HepG2 (cell line): Measurements from ENCODE around the gene ANO9. TPM values are rescaled to one million over a fixed set of nuclear protein-coding genes. Genes with fewer than 3 reads are reported as not detected.

Source experiments
- ATAC-seq: fragments of 200-7000 bp; cut with Tn5 transposase; 3 replicates; pipeline ENCODE4 v1.9.1; 2020; ENCODE audit warnings: mild to moderate bottlenecking, moderate library complexity
- BruUV-seq: library from RNA; stranded (reverse); fragments of 400-500 nt; replicated peaks from 2 replicates; lab custom pipeline; 2021; lab: Mats Ljungman, UMichigan
- CTCF ChIA-PET: fragments of 300-600 bp; formaldehyde crosslinking; extraction: SDS; loops from one replicate; lab custom pipeline; 2021; ENCODE audit warnings: low total read pairs, inconsistent platforms, low intra/inter-chr PET ratio; lab: Yijun Ruan, JAX
- POLR2A ChIA-PET: fragments of 350-600 bp; sonication (Branson Sonifier 250); formaldehyde crosslinking; loops from one replicate; lab custom pipeline; 2020; ENCODE audit warnings: antibody characterized with exemption, inconsistent platforms; lab: Yijun Ruan, JAX
- DNase-seq: peaks from one replicate; pipeline ENCODE4 v3.0.0-alpha.2; 2015; ENCODE audit warnings: low spot score
- FAIRE-seq: peaks from 3 replicates; lab custom pipeline; 2011; peaks lifted over from hg19 to GRCh38; lab: Jason Lieb, UNC
- H2AFZ ChIP-seq: one replicate; pipeline ENCODE4 v1.6.1; 2011; ENCODE audit warnings: low read length, inconsistent platforms
- H3K27ac ChIP-seq: fragments of 300-600 bp; 3 replicates; pipeline ENCODE4 v1.8.0; 2011; ENCODE audit warnings: mixed run types, mild to moderate bottlenecking, mixed read lengths, low read length, inconsistent platforms; ENCODE audit not compliant: insufficient read depth; ENCODE audit errors: extremely low read length
- H3K27me3 ChIP-seq, 2 experiments: fragments of 200-600 bp in 1 of 2; 2 replicates in 1 of 2; 3 replicates in 1 of 2; pipeline versions ENCODE4 v1.6.0 to v1.8.0; 2011; ENCODE audit warnings: low read length in 2 of 2, mild to moderate bottlenecking in 2 of 2, moderate library complexity in 2 of 2, inconsistent platforms in 1 of 2; ENCODE audit not compliant: insufficient read depth in 2 of 2, control insufficient read depth in 1 of 2
- H3K36me3 ChIP-seq, 2 experiments: fragments of 200-600 bp in 1 of 2; replicated peaks in 1 of 2; 2 replicates in 1 of 2; 3 replicates in 1 of 2; pipeline versions ENCODE4 v1.5.1 to v1.8.0; 2011; ENCODE audit warnings: low read length in 2 of 2, inconsistent platforms in 1 of 2; ENCODE audit not compliant: insufficient read depth in 2 of 2, control insufficient read depth in 1 of 2
- H3K4me1 ChIP-seq: 2 replicates; pipeline ENCODE4 v1.5.1; 2012; ENCODE audit warnings: low read length, inconsistent platforms; ENCODE audit not compliant: insufficient read depth
- H3K4me2 ChIP-seq: 2 replicates; pipeline ENCODE4 v1.6.0; 2011; ENCODE audit warnings: low read depth, low read length, inconsistent platforms
- H3K4me3 ChIP-seq, 3 experiments: fragments of 200-600 bp in 1 of 3; sonication (generic), shearing (Covaris generic) in 1 of 3; replicated peaks in 1 of 3; 2 replicates each; pipeline ENCODE4 v1.5.1; 2011 to 2016; ENCODE audit warnings: low read length in 3 of 3, inconsistent platforms in 2 of 3, low read depth in 2 of 3, mild to moderate bottlenecking in 2 of 3, control low read depth in 1 of 3, mixed read lengths in 1 of 3; ENCODE audit not compliant: insufficient read depth in 1 of 3
- H3K79me2 ChIP-seq: one replicate; pipeline ENCODE4 v1.6.1; 2011; ENCODE audit warnings: low read length, inconsistent platforms; ENCODE audit not compliant: insufficient read depth
- H3K9ac ChIP-seq: 2 replicates; pipeline ENCODE4 v1.6.0; 2011; ENCODE audit warnings: mild to moderate bottlenecking, low read depth, low read length, inconsistent platforms; ENCODE audit not compliant: insufficient read depth
- H3K9me3 ChIP-seq: 2 replicates; pipeline ENCODE4 v1.5.1; 2012; ENCODE audit warnings: mild to moderate bottlenecking, low read length
- H4K20me1 ChIP-seq: 2 replicates; pipeline ENCODE4 v1.6.0; 2011; ENCODE audit warnings: inconsistent platforms, mild to moderate bottlenecking, low read length, moderate library complexity; ENCODE audit not compliant: insufficient read depth
- AGO1 ChIP-seq: fragments of 200-400 bp; formaldehyde crosslinking; IDR thresholded peaks from 2 replicates; pipeline ENCODE4 v1.6.1; 2017; ENCODE audit warnings: mild to moderate bottlenecking, low read depth, low read length, moderate library complexity; ENCODE audit not compliant: poor library complexity, severe bottlenecking
- AGO2 ChIP-seq: fragments of 200-400 bp; formaldehyde crosslinking; optimal IDR thresholded peaks from 2 replicates; pipeline ENCODE3; 2017; ENCODE audit warnings: mild to moderate bottlenecking, low read depth, low read length, moderate library complexity
- FIP1L1 ChIP-seq: fragments of 200-400 bp; formaldehyde crosslinking; IDR thresholded peaks from 2 replicates; pipeline ENCODE4 v1.6.1; 2018; ENCODE audit warnings: low read depth, mild to moderate bottlenecking, low read length, moderate library complexity, borderline replicate concordance; ENCODE audit not compliant: insufficient read depth
- FOXP1 ChIP-seq, 2 experiments: fragments of 450-650 bp in 1 of 2; IDR thresholded peaks; 2 replicates each; pipeline ENCODE4 v1.6.1; 2017 to 2018; ENCODE audit warnings: antibody characterized with exemption in 1 of 2
- RBFOX2 ChIP-seq: fragments of 200-400 bp; formaldehyde crosslinking; IDR thresholded peaks from 2 replicates; pipeline ENCODE4 v1.6.1; 2017; ENCODE audit warnings: low read depth, mild to moderate bottlenecking, low read length
- ZHX1 ChIP-seq: sonication (generic); formaldehyde crosslinking; IDR thresholded peaks from 2 replicates; pipeline ENCODE4 v1.8.1; 2022; ENCODE audit warnings: low read depth, mild to moderate bottlenecking, missing genetic modification reagents
- ZNF788 ChIP-seq: sonication (generic); formaldehyde crosslinking; IDR thresholded peaks from 2 replicates; pipeline ENCODE4 v1.5.0; 2020; ENCODE audit warnings: mild to moderate bottlenecking, missing genetic modification reagents, borderline replicate concordance
- WGBS: methylation state at CpG from one replicate; pipeline ENCODE4 v1.1.6; 2017; ENCODE audit warnings: low lambda C conversion rate; 5-methylcytosine and 5-hydroxymethylcytosine counted together
- in situ Hi-C: cut with HindIII; loops from 2 replicates; pipeline ENCODE4 v1.10.0; 2017; ENCODE audit warnings: low pct_unique_long_range_greater_than_20kb; ENCODE audit not compliant: extremely low pct_ligation_motif_present
- intact Hi-C: fragments of 100-400 bp; cut with micrococcal nuclease; formaldehyde crosslinking; loops from one replicate; pipeline ENCODE4 v1.10.0; 2022; ENCODE audit not compliant: unreplicated experiment
- polyA plus RNA-seq, 8 experiments: library from polyadenylated mRNA; depleted of rRNA in 3 of 8; stranded (reverse) in 7 of 8; unstranded in 1 of 8; fragments of >200 nt; fragmentation: Illumina TruSeq in 4 of 8; extraction: Trizol in 4 of 8; gene quantifications; 2 replicates each; pipeline versions ENCODE4 v1.2.1 to v1.2.3, GENCODE V29; 2011 to 2016; ENCODE audit warnings: low read depth in 4 of 8, missing spikeins in 1 of 8, mixed read lengths in 1 of 8; ENCODE audit not compliant: insufficient read depth in 1 of 8
- total RNA-seq, 5 experiments: library from RNA; depleted of rRNA; stranded (reverse); fragments of >200 nt; fragmentation: Illumina TruSeq; extraction: Trizol; gene quantifications; 2 replicates each; pipeline ENCODE4 v1.2.3, GENCODE V29; 2016; ENCODE audit warnings: low read depth in 1 of 5

ANO9 gene
- total and polyA plus RNA-seq, 2 of the 13 experiments (the other 11 are each of a cell fraction or from before 2014, with no cell fraction given), result 8.9 to 14.3 TPM

GRCh38 chr11:380095-380480, 61.7 kb downstream of the ANO9 start:
- POLR2A ChIA-PET, result no interaction called here
- FAIRE-seq (no peak), ATAC-seq (no peak), DNase-seq (no peak)
- Histone ChIP-seq H2AFZ (no peak overlapping the region), H3K9me3 (no peaks in the 10 kb centered on the region), H3K4me1 (peaks cover 7% of the 10 kb centered on the region; the same call in 1 of the 2 replicates), H3K27me3 (no peaks in the 10 kb centered on the region), H3K4me2 (no peak overlapping the region), H3K79me2 (no peaks in the 10 kb centered on the region), H3K36me3 (peaks cover 0 to 4% of the 10 kb centered on the region in 2 experiments; a peak in 1 of 5 replicates), H3K9ac (no peak overlapping the region), H3K4me3 (no peak overlapping the region), H3K27ac (no peak overlapping the region), H4K20me1 (no peaks in the 10 kb centered on the region)
- intact Hi-C loops (no loop called here), in situ Hi-C loops (no loop called here)
- TF ChIP-seq AGO2 (peak; percentile 5), ZNF788 (CRISPR knock-in tag) (no peak)
- CTCF ChIA-PET, result no interaction called here
- WGBS, result 96% methylated on average over 28 of the region's 35 CpGs
- BruUV-seq, result no TSS peak

GRCh38 chr11:379205-380094, 62.4 kb downstream of the ANO9 start:
- ATAC-seq, result no peak
- H3K36me3 ChIP-seq, result peaks cover 0 to 4% of the 10 kb centered on the region in 2 experiments; a peak in 1 of 5 replicates
- CTCF ChIA-PET, result no interaction called here
- POLR2A ChIA-PET, result no interaction called here
- intact Hi-C loops (no loop called here), in situ Hi-C loops (no loop called here)
- H3K4me1 ChIP-seq, result peaks cover 7% of the 10 kb centered on the region; the same call in 1 of the 2 replicates
- no peak for FAIRE-seq
- H4K20me1 ChIP-seq, result no peaks in the 10 kb centered on the region
- no peak overlapping the region for H3K4me3 ChIP-seq
- H3K79me2 ChIP-seq, result no peaks in the 10 kb centered on the region
- no peak overlapping the region for H2AFZ ChIP-seq
- no peaks in the 10 kb centered on the region for H3K9me3 ChIP-seq
- BruUV-seq, result no TSS peak
- no peak overlapping the region for H3K4me2 ChIP-seq
- no peaks in the 10 kb centered on the region for H3K27me3 ChIP-seq
- no peak overlapping the region for H3K9ac ChIP-seq
- DNase-seq, result no peak
- H3K27ac ChIP-seq, result no peak overlapping the region
- TF ChIP-seq FOXP1 (IDR thresholded peaks at IDR 0.05), result no peak
- TF ChIP-seq FOXP1 (CRISPR knock-in tag; IDR thresholded peaks at IDR 0.05), result no peak
- peak; percentile 69 for TF ChIP-seq AGO2
- TF ChIP-seq FIP1L1, result no peak
- TF ChIP-seq AGO1, result peak; percentile 20
- 0 out of 2 replicates have a peak, but pooled peaks have one; percentile 24 for TF ChIP-seq ZHX1 (CRISPR knock-in tag)
- peak; percentile 70 for TF ChIP-seq RBFOX2
- TF ChIP-seq, all 625 proteins: peak for 4
- 96% methylated on average over 54 of the region's 87 CpGs for WGBS
